Hematopoietic multipotent progenitor cell treated with erythropoietin and hydrocortisone succinate and interleukin-3 and kit ligand, for 6 days (in vitro differentiated cells): ENCODE data around the gene NLGN4X.

Source experiments
- DNase-seq: peaks from one replicate; pipeline ENCODE4 v3.0.0-alpha.2; 2015

The NLGN4X gene

DNA sequence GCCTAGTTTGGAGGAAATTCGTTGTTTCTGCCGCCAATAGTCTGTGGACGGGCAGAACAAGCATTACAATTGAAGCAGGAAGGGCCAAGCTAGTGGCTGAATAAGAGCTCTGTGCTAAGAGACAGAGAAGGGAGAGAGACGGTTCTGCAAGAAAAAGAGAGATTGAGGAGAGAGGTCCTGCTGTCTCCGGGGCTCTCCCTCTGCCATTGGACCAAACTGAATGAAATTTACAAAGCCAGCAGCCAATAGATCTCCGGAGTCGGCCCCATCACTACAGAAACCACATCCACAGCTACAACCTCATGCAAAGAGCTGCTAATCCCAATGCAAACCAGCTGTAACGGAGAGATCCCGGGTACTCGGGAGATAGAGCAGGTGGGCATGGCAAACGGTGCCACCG lies at the start of gene NLGN4X:
NLGN4X (minus strand) TSS at position 148 of the 400 bp plus-strand sequence. CDS start 77,401 bp downstream, outside the sequence.
- DNase-seq = no peak

DNA sequence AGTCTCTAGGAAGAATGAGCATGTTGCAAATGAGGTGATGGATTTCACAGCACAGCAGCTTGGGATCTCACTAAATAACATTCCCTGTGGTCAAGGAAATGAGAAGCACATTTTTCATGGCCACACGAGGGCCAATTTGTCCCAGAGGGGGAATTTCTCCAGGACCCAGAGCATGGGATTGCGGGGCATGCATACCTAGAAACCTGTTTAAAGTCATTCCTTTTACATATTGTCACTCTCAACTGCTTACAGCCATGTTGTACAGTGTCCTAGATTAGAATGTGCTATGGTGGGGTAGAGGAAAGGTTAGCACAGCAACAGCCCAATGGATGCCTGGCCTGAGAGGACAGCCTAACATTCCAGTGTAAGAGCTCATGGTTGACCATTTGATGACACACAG lies 37.4 kb upstream of the NLGN4X start:
- DNase-seq = no peak

DNA sequence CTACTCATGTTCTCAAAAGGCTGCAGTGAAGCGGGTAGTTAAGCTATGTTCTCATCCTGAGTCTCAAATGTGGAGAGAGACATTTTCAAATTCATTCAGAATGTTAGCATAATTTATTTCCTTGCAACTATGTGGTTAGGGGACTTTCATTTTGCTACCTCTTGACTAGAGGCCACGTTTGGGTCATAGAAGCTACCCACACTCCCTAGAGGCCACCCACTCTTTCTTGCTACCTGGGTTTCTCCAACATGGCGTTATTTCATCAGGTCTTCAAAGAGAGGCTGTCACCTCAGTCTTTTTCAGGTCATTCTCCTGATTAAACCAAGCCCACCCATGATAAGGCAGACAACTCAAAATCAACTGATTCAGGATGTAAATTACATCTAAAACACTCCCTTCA lies 34.3 kb upstream of the NLGN4X start:
- no peak for DNase-seq

DNA sequence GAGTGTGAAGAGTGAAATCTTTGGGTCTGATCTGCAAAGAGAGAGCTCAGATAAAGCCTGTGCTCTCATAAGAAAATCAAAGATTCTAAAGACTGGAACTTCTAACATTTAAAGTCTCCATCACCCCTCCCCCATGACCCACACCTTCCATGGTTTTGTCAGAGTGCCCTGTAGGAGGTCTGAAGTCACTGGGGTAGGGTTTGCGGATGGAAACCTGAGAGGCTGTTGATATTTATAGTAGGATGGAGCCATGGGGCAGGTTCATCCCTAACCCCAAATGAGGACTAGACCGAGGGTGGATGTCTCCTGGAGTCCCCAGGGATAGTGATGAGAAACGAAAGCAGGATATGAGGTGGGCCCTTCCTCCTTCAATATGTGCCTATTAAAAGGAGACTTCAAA lies 28.4 kb upstream of the NLGN4X start:
- no peak for DNase-seq

DNA sequence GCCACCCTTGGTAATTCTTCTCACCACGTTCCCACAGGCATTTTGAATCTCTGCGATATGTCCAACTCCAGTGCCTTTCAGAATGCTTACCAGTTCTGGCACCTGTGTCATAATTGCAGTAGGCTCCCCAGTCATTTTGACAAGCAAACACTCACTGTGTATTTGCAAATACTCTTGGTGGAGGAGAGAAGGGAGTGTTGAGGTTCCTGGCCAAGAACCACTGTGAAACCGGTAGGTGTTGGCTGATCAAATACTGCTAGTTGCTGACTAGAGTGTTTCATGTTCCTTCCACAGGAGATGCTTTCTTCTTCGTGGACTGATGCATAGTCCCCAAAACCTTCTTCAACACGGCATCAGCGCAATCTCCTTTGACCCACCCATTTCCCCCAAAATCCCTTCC lies 16.0 kb upstream of the NLGN4X start:
- DNase-seq = no peak

DNA sequence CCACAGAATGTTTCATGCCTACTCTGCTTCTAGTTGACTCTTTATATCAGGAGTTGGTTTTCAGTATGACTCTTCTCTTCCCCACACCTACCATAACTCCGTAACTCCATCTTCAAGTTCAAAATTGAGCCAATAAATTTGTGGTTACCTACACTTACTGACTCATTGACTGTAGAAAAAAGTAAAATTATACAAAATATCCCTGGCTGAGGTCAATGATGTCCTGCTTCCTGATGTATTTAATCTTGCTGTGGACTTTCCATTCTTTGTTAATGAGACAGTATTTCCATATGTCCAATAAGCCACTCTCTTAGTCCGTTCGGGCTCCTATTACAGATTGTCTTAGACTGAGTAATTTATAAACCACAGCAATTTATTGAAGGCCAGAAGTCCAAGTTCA lies 9.9 kb upstream of the NLGN4X start:
- no peak for DNase-seq

DNA sequence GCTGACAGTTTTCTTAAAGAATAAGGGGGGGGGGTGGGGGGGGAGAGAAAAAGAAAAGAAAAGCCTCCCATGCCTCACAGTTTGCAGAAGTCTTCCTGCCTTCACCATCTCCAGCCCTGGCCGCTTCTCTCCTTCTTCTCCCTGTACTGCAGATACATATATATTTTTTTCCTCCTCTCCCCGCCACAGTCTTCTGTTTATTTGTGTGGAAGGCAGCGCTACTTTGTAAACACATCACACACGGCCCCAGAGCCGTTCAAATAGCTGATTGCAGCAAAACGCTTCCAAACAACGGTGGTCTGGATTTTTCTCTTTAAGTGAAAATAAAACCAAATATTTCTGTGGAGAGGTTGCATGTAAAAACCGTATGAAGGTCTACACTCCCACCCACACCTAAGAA lies 732 bp downstream of the NLGN4X start:
- DNase-seq = no peak

DNA sequence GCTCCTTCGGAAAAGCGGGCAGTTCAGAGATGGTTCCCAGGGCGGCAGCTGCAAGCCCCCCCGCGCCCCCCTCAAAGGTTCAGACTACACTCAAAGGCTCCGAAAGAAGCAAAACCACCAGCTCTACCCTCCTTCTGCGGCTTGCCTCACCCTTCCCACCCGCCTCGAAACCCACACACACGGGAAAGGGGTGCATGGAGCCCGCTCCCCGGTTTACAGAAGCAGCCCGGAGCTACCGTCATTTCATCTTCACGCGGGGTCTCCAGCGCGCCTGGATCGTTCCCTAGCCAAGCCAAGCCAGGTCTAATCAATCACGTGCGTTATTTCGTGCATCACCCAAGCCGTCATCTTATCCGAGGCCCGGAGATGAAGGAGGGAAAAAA lies 1.2 kb downstream of the NLGN4X start:
- no peak for DNase-seq

DNA sequence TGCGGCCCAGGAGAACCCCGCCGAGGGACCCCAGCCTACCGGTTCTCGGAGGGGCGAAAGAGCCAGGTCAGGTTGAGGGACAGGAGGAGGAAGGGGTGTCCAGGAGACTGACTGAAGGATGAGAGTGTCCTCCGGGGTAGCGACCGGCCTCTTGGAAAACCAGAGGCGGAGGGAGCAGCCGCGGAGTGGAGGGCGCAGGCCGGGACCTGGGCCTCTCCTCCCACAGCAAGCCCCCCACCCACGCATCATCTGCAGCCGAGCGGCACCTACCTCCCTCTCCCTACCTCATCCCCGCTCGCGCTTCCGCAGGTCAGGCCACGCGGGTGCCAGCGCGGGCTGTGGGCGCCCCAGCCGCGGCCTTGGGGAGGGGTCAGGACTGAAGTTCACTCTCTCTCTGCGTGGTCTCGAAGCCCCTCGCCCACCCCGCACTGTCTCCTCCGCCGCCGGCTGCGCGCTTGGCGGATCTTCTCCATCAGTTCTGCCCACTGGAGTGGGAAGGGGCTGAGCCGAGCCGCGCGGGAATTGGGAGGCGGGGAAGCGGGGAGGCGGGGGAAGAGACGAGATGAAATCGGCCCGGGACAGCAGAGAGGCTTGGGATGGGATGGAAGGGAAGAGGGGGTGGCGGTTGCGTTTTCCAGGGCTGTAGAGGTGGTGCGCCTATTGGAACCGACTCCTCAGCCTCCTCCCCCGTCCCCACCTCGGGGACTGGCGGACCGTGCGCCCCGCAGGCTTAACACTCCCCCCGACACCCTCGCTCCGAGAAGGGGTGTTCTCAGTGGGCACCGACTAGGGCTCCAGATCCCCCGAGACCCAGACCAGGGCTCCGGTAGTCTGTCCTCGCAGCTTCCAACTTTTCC lies 1.8 kb downstream of the NLGN4X start:
- DNase-seq = no peak

DNA sequence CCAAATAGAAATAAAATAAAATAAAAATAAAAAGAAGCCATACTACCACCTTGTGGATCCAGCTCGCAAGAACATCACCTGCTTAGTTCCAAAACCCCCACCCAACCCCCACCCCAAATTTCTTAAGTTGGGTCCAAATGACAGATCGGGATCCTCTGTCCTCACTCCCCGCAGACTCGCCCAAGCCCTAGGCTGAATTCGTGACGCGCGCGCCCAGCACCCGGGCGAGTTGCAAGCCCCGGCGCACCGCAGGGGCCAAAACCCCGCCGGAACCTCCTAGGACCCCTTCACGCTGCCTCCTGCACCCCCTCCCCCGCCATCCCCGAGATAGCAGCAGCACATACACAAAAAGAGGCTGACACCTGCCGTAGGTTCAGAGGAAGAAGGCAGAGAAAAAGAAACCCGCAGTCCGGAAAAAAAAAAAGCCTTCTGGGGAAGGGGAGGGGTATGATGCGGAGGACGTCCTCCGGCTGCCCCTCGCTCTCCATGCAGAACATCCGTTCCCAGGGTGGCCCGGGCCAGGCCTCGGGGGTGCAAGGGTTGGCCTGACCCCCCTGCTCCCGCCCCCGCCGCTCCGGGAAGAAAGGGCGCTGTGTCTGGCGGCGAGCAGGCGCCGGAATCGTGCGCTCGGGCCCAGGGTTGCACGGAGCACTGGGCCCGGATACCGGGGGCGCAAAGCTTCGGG lies 2.6 kb downstream of the NLGN4X start:
- no peak for DNase-seq

DNA sequence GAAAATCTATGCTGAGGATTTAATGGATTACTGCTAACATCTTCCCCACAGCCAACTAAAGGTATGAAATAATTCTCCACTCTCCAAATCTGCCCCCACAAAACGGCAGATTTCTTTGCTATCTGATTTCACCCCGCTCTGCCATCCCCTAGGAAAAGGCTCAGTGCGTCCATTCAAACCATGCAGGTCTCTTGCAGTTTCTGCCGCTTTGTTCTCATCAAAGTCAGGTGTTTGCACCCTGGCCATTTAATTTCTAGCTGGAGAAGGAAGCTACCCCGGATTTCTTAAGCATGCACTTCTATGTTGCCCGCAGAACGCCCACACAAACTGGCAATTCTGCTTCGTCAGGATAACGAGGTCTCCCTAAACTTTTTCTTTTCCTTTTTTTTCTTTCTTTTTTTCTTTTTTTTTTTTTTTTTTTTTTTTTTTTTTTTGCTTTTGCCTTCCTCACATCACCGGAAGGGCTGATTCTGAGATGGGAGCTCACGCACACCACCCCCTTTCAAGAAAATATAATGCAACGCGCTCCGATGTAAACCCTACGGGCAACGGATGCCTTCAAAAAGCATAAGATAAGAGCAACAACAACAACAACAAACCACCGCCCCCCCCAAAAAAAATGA lies 3.3 kb downstream of the NLGN4X start:
- no peak for DNase-seq

DNA sequence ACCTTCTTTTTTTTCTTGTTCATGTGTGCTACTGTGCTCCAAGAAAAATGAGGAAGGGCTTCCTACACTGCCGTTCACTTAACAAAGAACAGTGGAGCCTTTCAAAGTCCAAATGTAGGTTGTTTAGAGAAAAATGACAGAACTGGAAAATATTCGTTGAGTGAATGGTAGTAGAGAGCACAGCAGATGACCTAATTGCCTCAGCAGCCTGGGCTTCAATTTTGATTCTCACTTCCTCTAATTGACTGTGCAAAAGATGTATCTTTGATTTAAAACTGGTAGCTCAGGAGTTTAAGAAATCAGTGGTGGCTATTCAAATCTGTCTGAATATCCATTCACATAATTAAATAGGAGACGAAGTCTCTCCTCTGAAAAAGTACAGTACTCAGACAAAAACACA lies 5.2 kb downstream of the NLGN4X start:
- DNase-seq = no peak

DNA sequence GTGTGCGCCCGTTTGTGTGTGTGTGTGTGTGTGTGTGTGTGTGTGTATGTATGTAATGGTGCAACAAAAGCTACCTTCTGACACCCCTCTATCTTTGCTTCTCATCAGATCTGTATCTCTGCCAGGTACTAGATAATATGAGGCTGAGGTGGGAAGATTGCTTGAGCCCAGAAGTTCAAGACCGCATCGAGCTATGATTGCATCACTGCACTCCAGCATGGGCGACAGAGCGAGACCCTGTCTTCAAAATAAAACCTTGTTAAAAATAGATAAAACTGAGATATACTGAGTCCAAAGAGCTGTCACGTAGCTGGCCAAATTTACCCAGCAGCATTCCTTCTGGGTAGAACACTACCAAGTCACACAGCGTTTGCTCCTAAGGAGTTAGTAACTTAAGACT lies 18.4 kb downstream of the NLGN4X start:
- DNase-seq = no peak

DNA sequence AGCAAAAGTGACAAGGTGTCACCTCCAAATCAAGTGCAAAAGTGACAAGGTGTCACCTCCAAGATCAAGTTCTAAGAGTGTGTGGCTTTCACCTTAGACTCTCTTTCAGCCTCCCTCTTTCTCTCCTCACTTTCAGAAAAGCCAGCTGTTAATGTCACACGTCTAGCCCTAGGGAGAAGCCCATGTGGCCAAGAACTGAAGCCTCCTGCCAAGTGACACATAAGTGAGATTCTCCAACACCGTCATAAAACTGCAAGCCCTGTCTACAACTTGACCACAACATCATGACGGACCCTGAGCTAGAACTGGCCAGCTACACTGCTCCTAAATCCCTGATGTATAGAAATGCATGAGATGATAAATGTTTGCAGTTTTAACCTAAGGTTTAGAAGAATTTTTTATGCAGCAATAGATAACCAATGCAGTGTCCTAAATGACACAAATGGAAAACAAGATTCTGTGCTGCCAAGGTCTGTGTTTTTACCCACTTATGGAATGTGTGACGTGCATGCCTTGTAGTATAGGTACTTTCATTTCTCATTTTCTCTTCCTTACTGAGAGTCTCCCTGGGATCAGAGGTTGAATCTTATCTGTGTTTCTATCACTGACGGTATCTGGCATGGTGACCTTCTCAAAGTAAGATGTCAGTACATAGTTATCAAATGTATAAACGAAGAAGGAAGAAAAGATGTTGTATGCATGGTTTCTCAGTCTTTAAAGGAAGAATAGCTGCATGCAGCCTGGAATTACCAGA lies 25.0 kb downstream of the NLGN4X start:
- no peak for DNase-seq

DNA sequence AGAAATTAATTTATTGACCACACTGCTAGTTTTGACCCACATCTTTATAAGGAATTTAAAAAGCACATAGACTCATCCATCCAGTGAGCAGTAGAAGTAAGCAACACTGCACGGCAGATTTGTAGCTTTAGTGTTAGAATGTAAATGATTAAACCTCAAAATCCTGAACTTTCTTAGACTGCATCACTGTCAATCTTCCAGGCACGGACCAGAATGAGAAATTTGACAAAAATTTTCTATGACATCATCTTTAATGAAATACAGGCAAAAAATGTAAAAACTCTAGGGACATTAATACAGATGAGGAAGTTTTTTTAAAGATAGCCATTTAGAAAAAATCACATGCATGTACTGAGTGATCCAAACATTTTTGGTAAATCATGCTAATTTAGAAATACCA lies 29.2 kb downstream of the NLGN4X start:
- DNase-seq = no peak

DNA sequence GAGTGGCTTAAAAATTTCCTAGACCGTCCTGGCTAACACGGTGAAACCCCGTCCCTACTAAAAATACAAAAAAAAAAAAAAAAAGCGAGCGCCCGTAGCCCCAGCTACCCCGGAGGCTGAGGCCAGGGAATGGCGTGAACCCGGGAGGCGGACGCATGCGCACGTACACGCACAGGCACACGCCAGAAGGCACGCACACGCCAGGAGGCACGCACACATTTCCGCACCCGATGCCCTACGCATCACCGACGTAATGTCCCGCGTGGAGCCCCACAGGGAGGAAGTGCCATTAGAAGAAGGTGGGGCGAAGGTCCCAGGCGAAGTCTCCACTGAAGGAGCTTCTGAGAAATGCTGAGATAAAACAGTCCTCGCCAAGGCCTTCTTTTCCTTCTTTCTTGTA lies 41.4 kb downstream of the NLGN4X start:
- DNase-seq = no peak

DNA sequence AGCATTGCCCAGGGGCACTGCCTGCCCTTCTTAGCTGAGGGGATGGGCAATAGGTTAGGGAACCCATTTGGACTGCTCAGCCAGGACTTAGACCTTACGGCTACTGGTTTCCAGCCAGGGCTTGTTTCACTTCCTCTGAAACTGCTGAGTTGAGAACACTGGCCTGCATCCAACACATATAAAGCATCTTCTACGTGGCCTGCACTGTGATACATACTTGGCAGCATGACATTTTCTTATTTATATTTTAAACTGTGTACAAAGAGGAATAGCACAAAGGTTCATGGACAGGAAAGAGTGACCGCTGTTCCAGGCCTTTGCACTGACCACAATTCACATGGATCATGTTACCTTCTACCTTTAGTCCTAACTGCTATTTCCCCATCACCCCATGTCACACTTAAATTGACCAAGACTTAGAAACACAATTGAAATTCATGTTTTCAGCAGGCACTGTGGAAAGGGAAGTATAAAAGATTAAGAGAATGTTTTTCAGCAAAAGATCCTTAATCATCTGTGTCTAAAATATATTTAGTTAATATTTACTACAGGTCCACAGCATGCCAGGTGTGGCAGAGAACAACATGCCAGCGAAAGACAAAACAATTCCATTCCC lies 43.7 kb downstream of the NLGN4X start:
- no peak for DNase-seq

DNA sequence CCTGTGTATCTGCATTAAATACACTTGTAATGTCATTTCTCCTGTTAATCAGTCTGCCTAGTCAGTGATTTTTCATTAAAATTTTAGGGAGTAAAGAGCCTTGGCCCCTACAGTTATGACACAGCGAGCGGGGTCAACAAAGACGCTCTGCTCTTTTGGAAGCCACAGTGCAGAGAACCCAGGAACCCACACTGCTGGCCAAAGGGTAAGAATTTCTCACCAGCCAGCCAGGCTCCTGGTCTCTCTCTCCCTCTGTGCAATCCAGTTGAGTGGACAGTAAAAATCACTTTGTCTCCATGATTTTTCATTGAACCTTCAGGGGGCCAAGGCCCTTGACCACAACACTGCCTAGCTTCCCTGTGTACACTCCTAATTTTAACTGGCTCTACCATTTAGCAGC lies 52.8 kb downstream of the NLGN4X start:
- DNase-seq = no peak

DNA sequence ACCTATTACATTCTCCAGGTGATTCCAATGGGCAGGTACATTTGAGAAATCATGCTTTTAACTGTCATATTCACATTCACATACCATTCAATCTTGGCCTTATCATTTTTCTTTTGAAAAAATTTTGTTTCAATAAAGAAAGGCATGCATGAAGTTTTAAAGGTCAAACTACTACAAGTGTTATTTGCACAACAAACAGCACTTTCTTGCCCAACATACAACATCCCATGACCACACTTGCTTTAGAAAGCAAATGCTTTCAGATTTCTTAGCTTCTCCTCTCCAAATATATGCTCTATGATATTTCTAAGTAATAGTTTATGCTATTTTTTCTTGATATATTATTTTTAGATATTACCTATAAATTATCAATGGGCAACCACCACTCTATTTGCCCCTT lies 58.2 kb downstream of the NLGN4X start:
- DNase-seq = no peak

DNA sequence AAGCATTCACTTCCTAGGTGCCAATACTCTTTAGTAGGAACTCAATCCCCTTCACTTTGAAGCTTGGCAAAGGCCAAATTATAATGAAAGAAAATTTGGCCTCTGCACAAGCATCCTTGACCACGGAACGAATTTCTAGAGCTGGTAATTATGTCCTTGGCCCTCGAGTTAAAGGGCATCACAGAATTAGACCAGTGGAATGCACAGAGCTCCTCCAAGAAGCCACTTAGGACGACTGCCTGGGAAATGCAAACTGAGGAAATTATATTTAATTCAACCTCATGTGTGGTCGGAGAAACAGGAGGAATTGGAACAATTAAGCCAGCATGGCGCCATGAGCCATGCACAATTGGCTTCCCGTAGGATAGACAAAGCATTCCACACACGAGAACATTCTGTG lies 59.3 kb downstream of the NLGN4X start:
- DNase-seq = no peak

DNA sequence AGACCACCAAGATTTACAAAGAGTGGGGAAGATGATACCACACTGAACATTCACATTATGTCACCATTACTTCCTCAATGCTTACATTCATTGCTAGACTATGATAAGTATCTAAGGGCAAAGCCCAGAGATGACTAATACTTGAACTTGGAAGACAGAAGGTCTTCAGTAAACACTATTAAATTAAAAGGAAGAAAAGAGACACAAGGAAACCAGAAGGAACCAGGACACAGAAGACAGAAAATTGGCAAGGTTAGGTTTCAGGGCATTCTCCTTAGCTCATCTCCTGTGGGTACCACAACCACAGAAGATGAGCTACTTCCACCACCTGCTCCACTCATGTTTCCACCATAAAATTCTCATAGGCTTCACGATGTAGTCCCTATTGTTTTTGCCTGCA lies 64.9 kb downstream of the NLGN4X start:
- no peak for DNase-seq

DNA sequence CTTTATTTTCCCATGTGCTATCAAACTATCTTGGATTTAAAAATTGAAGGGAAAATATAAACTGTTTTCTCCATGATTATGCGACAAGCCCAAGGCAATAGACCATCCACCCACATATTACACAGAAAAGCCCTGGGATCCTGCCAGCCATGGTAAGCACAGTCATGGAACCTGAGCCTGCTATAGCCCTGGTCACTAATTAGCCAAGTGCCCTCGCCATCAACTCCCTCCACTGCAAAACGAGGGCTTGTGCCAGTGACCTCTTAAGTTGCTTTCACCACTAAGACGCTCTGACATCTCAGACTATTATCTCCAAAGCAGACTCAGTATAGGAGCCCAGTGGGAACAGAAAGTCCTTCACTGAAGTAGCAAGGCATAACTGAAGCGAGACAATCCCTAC lies 69.2 kb downstream of the NLGN4X start:
- no peak for DNase-seq

DNA sequence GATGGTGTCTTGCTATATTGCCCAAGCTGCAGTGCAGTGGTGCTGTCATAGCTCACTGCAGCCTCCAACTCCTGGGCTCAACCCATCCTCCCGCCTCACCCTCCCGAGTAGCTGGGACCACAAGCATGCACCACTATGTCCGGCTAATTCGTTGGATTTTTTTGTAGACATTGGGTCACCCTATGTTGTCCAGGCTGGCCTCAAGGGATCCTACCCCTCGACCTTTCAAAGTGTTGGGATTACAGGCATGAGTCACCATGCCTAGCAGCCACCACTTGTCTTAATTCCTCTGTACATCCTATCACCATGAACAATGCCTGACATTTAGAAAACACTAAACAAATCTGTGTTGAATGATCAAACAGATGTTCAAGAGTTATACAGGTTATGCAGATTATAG lies 76.7 kb downstream of the NLGN4X start:
- DNase-seq = no peak
